SKM-1 (cell line): ENCODE results near the gene RBM11.

Experiments
- DNase-seq: peaks from one replicate; lab custom pipeline; 2025; ENCODE audit not compliant: unreplicated experiment; lab: John Stamatoyannopoulos, UW

The RBM11 gene

DNA sequence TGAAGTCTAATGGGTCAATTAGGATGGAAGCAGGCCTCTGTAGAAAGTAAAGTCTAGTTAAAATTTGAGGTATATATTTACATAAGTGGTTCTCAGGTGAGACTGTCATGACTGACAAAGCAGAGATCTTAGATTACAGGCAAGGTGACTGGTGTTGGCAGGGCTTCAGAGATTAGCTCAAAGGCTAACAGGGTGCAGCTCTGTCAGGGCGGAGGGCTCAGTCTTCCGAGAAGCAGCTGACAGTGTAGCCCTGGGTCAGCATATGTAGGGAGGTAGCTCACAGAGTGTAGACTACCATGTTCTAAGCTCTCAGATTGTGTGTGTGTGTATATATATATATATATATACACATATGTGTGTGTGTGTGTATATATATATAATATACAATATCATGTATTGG, 54.7 kb downstream of the RBM11 start:
- DNase-seq = no peak

DNA sequence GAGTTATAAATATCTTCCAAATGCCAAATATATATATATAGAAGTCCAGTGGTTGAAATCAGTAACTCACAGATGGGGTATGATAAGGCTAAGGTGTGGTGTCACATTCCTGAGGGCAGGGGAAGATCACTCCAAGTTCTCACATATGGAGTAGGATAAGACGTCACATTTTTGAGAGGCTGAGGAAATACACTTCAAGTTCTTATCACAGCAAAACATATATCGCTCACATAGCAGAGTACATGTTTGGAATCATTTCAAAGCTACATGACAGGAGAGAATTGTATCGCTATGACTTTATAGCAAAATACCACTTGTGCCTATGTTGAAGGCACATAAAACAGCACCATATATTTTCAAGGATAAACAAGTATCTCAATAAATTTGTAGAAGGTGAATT, 55.1 kb downstream of the RBM11 start:
- DNase-seq = no peak

DNA sequence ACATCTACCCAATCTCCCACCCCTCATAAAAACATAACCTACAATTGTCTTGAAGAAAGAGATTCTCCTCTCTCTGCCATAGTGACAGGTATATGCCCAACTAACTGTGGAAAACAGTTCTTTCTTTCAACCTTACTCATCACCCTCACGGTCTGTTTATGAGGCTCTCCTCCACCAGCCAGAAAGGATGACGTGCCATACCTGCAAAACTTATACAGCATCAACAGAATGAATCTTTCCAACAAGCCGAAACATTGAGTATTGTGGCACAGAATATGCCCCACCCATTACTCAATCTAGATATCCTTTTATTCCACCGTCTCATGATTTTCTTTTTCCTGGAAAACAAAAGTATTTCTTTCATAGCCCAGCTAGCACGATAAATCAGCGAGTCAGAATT, 55.7 kb downstream of the RBM11 start:
- DNase-seq = no peak

DNA sequence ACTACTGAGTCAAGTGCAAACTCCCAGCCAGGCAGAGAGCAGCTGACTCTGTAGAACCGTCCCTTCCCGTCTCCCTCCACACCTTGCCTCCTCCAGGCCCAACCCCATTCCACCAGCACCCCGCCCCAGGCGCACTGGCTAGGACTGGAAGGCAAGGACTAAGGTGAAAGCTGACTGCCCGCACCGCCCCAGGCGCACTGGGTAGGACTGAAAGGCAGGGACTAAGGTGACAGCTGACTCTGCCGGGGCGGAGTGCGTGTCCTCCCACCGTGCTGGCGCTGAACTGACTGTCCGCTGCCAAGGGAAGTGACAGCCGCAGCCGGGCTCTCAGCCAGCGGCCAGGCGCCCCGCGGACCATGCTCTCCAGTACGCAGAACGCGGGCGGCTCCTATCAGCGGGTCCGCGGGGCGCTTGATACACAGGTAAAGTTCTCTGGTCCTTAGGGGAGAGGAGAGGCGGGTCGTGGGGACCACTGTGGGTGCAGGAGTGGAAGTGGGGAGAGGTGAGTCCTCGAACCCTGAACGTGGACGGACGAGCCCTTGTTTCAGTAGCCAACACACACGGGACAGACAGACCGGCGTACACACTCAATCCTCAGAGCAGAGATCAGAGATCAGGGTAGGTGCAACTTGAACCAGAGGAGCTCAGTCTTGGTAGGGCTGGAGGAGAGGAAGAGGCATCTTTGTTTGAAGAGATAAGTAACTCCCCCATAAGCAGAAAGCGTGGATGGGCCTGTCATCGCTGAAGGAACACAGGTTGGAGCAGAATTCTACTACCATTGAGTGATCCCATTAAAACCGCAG, 58.0 kb downstream of the RBM11 start:
- DNase-seq = no peak

DNA sequence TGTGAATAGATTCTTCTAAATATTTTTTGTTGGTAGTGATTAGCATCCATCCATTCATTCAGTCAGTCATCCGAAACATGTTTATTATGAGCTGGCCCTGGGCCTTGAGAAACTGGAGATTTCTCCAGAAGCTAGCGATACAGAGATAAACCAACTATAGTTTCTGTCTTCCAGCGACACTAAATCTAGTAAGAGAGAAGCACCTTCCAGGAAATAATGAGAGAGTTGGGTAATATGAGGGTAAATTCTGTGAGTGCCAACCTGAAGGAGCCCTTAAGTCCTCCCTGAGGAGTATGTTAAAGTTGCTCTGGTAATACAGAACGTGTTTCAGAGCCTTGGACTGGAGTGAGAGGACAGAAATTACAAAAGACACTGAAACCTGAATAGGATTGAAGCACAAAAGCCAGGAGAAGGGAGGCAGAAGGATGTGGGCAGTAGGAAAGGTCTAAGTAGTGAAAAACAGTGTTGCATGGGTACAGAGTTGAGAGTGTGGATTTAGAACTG, 59.8 kb downstream of the RBM11 start:
- DNase-seq = no peak
